SK-N-SH treated with all-trans-retinoic acid at 6 μM for 48 hours (cell line): ENCODE measurements around the gene TSHZ2.

Experiments
- ATAC-seq: fragments of 200-7000 bp; cut with Tn5 transposase; 3 replicates; pipeline ENCODE4 v1.9.1; 2020; ENCODE audit warnings: mild to moderate bottlenecking, moderate library complexity
- ARNTL ChIP-seq: fragments of 450-650 bp; formaldehyde crosslinking; IDR thresholded peaks from 2 replicates; pipeline ENCODE4 v1.5.0; 2020; ENCODE audit warnings: low read depth, mild to moderate bottlenecking, moderate library complexity, borderline replicate concordance
- BACH2 ChIP-seq: fragments of 250-450 bp; sonication (Bioruptor Pico); IDR thresholded peaks from 2 replicates; pipeline ENCODE4 v1.9.0; 2021; ENCODE audit warnings: mild to moderate bottlenecking, borderline replicate concordance
- CSDC2 ChIP-seq: fragments of 250-450 bp; sonication (Bioruptor Pico); IDR thresholded peaks from 2 replicates; pipeline ENCODE4 v1.5.0; 2020; ENCODE audit warnings: mild to moderate bottlenecking, moderate library complexity
- GLIS3 ChIP-seq: fragments of 250-450 bp; sonication (Bioruptor Pico); IDR thresholded peaks from 2 replicates; pipeline ENCODE4 v1.5.0; 2020; ENCODE audit warnings: mild to moderate bottlenecking, moderate library complexity
- ISL1 ChIP-seq: fragments of 250-450 bp; sonication (Bioruptor Pico); IDR thresholded peaks from 2 replicates; pipeline ENCODE4 v2.1.2; 2022; ENCODE audit warnings: mild to moderate bottlenecking, moderate library complexity
- OSR1 ChIP-seq: fragments of 250-450 bp; sonication (Bioruptor Pico); IDR thresholded peaks from 2 replicates; pipeline ENCODE4 v1.8.0; 2022; ENCODE audit warnings: moderate library complexity, mild to moderate bottlenecking, inconsistent platforms
- PPARA ChIP-seq: fragments of 250-450 bp; sonication (Bioruptor Pico); IDR thresholded peaks from 2 replicates; pipeline ENCODE4 v1.5.0; 2020; ENCODE audit warnings: mild to moderate bottlenecking, borderline replicate concordance
- RARB ChIP-seq: fragments of 250-450 bp; sonication (Bioruptor Pico); IDR thresholded peaks from 2 replicates; pipeline ENCODE4 v1.8.0; 2021; ENCODE audit warnings: mild to moderate bottlenecking, moderate library complexity
- SNAI2 ChIP-seq: fragments of 250-450 bp; sonication (Bioruptor Pico); IDR thresholded peaks from 2 replicates; pipeline ENCODE4 v1.5.0; 2020; ENCODE audit warnings: mild to moderate bottlenecking, moderate library complexity
- TCF4 ChIP-seq: fragments of 250-450 bp; sonication (Bioruptor Pico); IDR thresholded peaks from 2 replicates; pipeline ENCODE4 v1.8.0; 2021; ENCODE audit warnings: mild to moderate bottlenecking, moderate library complexity, borderline replicate concordance
- TOX ChIP-seq: fragments of 250-450 bp; sonication (Bioruptor Pico); IDR thresholded peaks from 2 replicates; pipeline ENCODE4 v1.8.0; 2021; ENCODE audit warnings: mild to moderate bottlenecking, moderate library complexity, borderline replicate concordance
- ZC3H10 ChIP-seq: fragments of 250-450 bp; sonication (Bioruptor Pico); IDR thresholded peaks from 2 replicates; pipeline ENCODE4 v1.5.1; 2021; ENCODE audit warnings: mild to moderate bottlenecking, moderate library complexity
- ZFP3 ChIP-seq: fragments of 250-450 bp; sonication (Bioruptor Pico); IDR thresholded peaks from 2 replicates; pipeline ENCODE4 v1.5.0; 2020; ENCODE audit warnings: mild to moderate bottlenecking, moderate library complexity
- ZFP30 ChIP-seq: fragments of 450-650 bp; formaldehyde crosslinking; IDR thresholded peaks from 2 replicates; pipeline ENCODE4 v1.5.0; 2022; ENCODE audit warnings: mild to moderate bottlenecking, moderate library complexity
- ZNF565 ChIP-seq: fragments of 450-650 bp; formaldehyde crosslinking; conservative IDR thresholded peaks from 2 replicates; pipeline ENCODE4 v1.5.0; 2020; ENCODE audit warnings: low read depth, mild to moderate bottlenecking, moderate library complexity
- ZNF8 ChIP-seq: fragments of 450-650 bp; formaldehyde crosslinking; IDR thresholded peaks from 2 replicates; pipeline ENCODE4 v1.5.0; 2020; ENCODE audit warnings: mild to moderate bottlenecking, moderate library complexity
- TF ChIP-seq, protein P1 (sequence below): fragments of 250-450 bp; sonication (Bioruptor Pico); IDR thresholded peaks from 2 replicates; pipeline ENCODE4 v1.5.1; 2020; ENCODE audit warnings: low read depth, mild to moderate bottlenecking, moderate library complexity
- TF ChIP-seq, protein P2 (sequence below): fragments of 250-450 bp; sonication (Bioruptor Pico); IDR thresholded peaks from 2 replicates; pipeline ENCODE4 v1.5.1; 2021; ENCODE audit warnings: mild to moderate bottlenecking, moderate library complexity
- TF ChIP-seq, protein P3 (sequence below): fragments of 250-450 bp; sonication (Bioruptor Pico); IDR thresholded peaks from 2 replicates; pipeline ENCODE4 v1.8.0; 2021; ENCODE audit warnings: low read depth, mild to moderate bottlenecking, moderate library complexity, borderline replicate concordance
- TF ChIP-seq, protein P4 (sequence below): fragments of 250-450 bp; sonication (Bioruptor Pico); IDR thresholded peaks from 2 replicates; pipeline ENCODE4 v1.5.0; 2020; ENCODE audit warnings: mild to moderate bottlenecking, moderate library complexity
- TF ChIP-seq, protein P5 (sequence below): fragments of 250-450 bp; sonication (Bioruptor Pico); IDR thresholded peaks from 2 replicates; pipeline ENCODE4 v1.8.0; 2020; ENCODE audit warnings: mild to moderate bottlenecking, moderate library complexity, borderline replicate concordance

The TSHZ2 gene

DNA sequence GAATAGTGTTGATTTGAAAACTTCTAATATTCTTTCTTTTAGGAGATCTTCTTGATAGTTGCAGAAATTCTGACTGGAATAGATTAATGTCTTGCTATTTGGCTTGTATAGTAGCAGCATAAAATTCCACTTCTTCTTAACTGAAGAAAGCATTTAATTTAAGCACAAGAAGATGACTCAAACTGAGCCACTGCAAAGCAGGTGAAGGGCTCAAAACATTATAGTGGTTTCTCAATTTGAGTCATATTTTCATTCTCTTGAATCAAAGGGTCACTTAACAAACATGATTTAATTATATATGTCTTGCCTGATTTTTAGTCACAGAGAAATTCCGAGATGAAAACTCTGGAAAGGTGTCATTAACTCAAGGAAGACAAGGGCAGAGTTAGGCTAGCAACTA is 382.2 kb downstream of the TSHZ2 start:
- TF ChIP-seq, protein P1, sequence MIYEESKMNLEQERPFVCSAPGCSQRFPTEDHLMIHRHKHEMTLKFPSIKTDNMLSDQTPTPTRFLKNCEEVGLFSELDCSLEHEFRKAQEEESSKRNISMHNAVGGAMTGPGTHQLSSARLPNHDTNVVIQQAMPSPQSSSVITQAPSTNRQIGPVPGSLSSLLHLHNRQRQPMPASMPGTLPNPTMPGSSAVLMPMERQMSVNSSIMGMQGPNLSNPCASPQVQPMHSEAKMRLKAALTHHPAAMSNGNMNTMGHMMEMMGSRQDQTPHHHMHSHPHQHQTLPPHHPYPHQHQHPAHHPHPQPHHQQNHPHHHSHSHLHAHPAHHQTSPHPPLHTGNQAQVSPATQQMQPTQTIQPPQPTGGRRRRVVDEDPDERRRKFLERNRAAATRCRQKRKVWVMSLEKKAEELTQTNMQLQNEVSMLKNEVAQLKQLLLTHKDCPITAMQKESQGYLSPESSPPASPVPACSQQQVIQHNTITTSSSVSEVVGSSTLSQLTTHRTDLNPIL (CRISPR knock-in tag), result no peak
- TF ChIP-seq TOX, result no peak
- no peak for TF ChIP-seq BACH2
- no peak for TF ChIP-seq CSDC2 (CRISPR knock-in tag)
- TF ChIP-seq TCF4 (CRISPR knock-in tag), result no peak
- TF ChIP-seq, protein P2, sequence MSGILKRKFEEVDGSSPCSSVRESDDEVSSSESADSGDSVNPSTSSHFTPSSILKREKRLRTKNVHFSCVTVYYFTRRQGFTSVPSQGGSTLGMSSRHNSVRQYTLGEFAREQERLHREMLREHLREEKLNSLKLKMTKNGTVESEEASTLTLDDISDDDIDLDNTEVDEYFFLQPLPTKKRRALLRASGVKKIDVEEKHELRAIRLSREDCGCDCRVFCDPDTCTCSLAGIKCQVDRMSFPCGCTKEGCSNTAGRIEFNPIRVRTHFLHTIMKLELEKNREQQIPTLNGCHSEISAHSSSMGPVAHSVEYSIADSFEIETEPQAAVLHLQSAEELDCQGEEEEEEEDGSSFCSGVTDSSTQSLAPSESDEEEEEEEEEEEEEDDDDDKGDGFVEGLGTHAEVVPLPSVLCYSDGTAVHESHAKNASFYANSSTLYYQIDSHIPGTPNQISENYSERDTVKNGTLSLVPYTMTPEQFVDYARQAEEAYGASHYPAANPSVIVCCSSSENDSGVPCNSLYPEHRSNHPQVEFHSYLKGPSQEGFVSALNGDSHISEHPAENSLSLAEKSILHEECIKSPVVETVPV, result no peak
- no peak for TF ChIP-seq SNAI2 (CRISPR knock-in tag)
- TF ChIP-seq ZFP30, result no peak
- no peak for TF ChIP-seq ZNF8
- TF ChIP-seq, protein P3, sequence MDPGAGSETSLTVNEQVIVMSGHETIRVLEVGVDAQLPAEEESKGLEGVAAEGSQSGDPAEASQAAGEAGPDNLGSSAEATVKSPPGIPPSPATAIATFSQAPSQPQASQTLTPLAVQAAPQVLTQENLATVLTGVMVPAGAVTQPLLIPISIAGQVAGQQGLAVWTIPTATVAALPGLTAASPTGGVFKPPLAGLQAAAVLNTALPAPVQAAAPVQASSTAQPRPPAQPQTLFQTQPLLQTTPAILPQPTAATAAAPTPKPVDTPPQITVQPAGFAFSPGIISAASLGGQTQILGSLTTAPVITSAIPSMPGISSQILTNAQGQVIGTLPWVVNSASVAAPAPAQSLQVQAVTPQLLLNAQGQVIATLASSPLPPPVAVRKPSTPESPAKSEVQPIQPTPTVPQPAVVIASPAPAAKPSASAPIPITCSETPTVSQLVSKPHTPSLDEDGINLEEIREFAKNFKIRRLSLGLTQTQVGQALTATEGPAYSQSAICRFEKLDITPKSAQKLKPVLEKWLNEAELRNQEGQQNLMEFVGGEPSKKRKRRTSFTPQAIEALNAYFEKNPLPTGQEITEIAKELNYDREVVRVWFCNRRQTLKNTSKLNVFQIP, result no peak
- TF ChIP-seq PPARA, result no peak
- TF ChIP-seq, protein P4, sequence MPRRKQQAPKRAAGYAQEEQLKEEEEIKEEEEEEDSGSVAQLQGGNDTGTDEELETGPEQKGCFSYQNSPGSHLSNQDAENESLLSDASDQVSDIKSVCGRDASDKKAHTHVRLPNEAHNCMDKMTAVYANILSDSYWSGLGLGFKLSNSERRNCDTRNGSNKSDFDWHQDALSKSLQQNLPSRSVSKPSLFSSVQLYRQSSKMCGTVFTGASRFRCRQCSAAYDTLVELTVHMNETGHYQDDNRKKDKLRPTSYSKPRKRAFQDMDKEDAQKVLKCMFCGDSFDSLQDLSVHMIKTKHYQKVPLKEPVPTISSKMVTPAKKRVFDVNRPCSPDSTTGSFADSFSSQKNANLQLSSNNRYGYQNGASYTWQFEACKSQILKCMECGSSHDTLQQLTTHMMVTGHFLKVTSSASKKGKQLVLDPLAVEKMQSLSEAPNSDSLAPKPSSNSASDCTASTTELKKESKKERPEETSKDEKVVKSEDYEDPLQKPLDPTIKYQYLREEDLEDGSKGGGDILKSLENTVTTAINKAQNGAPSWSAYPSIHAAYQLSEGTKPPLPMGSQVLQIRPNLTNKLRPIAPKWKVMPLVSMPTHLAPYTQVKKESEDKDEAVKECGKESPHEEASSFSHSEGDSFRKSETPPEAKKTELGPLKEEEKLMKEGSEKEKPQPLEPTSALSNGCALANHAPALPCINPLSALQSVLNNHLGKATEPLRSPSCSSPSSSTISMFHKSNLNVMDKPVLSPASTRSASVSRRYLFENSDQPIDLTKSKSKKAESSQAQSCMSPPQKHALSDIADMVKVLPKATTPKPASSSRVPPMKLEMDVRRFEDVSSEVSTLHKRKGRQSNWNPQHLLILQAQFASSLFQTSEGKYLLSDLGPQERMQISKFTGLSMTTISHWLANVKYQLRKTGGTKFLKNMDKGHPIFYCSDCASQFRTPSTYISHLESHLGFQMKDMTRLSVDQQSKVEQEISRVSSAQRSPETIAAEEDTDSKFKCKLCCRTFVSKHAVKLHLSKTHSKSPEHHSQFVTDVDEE, result no peak
- no peak for TF ChIP-seq ZFP3 (CRISPR knock-in tag)
- no peak for TF ChIP-seq ARNTL (CRISPR knock-in tag)
- TF ChIP-seq ZNF565 (CRISPR knock-in tag), result no peak
- no peak for TF ChIP-seq RARB (CRISPR knock-in tag)
- TF ChIP-seq ZC3H10 (CRISPR knock-in tag), result no peak
- TF ChIP-seq, protein P5, sequence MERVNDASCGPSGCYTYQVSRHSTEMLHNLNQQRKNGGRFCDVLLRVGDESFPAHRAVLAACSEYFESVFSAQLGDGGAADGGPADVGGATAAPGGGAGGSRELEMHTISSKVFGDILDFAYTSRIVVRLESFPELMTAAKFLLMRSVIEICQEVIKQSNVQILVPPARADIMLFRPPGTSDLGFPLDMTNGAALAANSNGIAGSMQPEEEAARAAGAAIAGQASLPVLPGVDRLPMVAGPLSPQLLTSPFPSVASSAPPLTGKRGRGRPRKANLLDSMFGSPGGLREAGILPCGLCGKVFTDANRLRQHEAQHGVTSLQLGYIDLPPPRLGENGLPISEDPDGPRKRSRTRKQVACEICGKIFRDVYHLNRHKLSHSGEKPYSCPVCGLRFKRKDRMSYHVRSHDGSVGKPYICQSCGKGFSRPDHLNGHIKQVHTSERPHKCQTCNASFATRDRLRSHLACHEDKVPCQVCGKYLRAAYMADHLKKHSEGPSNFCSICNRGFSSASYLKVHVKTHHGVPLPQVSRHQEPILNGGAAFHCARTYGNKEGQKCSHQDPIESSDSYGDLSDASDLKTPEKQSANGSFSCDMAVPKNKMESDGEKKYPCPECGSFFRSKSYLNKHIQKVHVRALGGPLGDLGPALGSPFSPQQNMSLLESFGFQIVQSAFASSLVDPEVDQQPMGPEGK (CRISPR knock-in tag), result no peak
- no peak for TF ChIP-seq GLIS3 (CRISPR knock-in tag)
- ATAC-seq, result no peak

DNA sequence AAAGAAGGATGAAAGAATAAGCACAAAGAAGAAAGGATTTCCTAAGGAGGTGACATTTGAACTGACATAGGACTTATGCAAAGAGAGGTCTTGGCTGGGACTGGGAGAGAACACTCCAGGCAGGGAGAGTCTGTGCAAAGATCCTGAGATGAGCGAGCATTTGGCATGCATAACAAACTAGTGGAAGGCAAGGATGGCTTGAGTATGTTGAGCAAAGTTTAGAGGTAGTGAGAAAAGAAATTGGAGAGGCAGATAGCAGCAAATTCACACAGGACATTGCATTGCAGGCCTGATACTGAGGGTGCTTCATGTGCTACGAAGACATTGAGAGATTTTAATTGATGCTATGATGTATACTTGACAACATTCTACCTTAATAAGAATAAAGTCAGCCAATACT is 383.6 kb downstream of the TSHZ2 start:
- no peak for ATAC-seq
- no peak for TF ChIP-seq ZFP30
- no peak for TF ChIP-seq TOX
- TF ChIP-seq, protein P2, result no peak
- TF ChIP-seq ISL1 (CRISPR knock-in tag), result no peak
- no peak for TF ChIP-seq ZC3H10 (CRISPR knock-in tag)
- TF ChIP-seq TCF4 (CRISPR knock-in tag), result no peak

DNA sequence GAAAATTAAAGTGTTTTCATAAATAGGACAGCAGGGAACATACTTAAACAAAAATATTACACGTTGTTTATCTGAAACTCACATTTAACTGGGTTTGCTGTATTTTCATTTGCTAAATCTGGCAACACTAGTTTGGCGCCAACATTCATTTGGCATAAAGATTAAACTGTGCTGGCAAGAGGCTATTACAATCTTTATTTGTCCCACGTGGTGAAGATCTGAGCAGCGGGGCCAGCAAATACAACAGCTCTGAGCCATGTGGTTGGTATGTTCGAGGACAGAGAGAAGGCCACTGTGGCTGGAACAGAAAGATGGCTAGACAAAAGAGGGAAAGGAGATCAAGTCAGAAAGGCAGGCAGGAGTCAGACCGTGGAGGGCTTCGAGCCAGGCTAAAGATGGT is 387.3 kb downstream of the TSHZ2 start:
- TF ChIP-seq, protein P4, result no peak
- TF ChIP-seq, protein P5 (CRISPR knock-in tag), result no peak
- TF ChIP-seq PPARA (no peak), GLIS3 (CRISPR knock-in tag) (no peak), OSR1 (CRISPR knock-in tag) (no peak)
- TF ChIP-seq, protein P3, result no peak
- ATAC-seq, result no peak
